ENCODE data around the gene RTP3.

GRCh38 chr3:46456118-46456517 lies 41.7 kb upstream of the RTP3 start:
- TF ChIP-seq CTCF (IDR thresholded peaks at IDR 0.05; ENCODE audit: poor library complexity, severe bottlenecking) (no peak), EP300 (conservative IDR thresholded peaks at IDR 0.05; ENCODE audit: poor library complexity, severe bottlenecking) (no peak), POLR2AphosphoS5 (IDR thresholded peaks at IDR 0.05) (no peak), TAF1 (IDR thresholded peaks at IDR 0.05; ENCODE audit: low read depth) (no peak)

Measured in neural cell (in vitro differentiated cells).